GM21526 (cell line): Measurements from ENCODE around the gene ABI3BP.

ENCODE experiments used
- ATAC-seq: cut with Tn5 transposase; IDR thresholded peaks from one replicate; pipeline ENCODE4 v1.9.1; 2021; ENCODE audit warnings: moderate library complexity; ENCODE audit not compliant: unreplicated experiment, low FRiP score

The ABI3BP gene

DNA sequence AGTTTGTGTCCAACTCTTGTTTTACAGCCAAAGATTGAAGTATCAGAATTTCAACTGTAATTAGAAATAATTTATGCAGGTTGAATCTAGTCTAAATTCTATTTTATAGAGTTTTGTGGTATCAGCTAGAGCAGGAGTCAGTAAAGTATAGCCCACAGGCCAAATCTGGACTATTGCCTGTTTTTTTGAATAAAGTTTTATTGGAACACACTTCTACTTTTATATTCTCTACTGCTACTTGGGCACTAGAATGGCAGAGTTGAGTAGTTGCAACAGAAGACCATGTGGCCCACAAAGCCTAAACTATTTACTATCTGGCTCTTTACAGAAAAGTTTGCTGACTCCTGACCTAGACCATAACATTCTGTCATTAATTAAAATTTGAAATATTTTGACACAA is 247.6 kb downstream of the ABI3BP start:
- ATAC-seq, result no peak

- no peak for ATAC-seq
These were observed 248.6 kb downstream of the ABI3BP start for GRCh38 chr3:100744671-100745070.

DNA sequence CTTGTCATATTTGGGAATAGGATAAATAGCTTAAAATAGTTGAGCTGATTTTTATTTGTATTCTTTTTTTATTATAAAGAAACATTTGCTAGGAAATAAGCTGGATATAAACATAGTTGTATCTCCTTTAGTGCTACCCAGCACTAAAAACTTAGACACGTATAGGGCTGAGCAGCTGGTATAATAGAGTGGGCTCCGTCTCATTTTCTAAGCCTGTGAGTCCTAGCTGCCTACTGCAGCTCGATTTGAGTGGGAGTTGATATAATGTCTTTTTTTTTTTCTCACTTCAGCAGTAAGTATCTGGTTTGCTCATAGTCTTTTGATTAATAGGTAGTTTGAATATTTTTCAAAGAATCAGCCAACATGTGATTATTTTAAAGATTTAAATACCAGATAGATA is 249.7 kb downstream of the ABI3BP start:
- no peak for ATAC-seq

GRCh38 chr3:100740207-100740606 is 253.0 kb downstream of the ABI3BP start:
- no peak for ATAC-seq

GRCh38 chr3:100737334-100737733 is 255.9 kb downstream of the ABI3BP start:
- no peak for ATAC-seq

DNA sequence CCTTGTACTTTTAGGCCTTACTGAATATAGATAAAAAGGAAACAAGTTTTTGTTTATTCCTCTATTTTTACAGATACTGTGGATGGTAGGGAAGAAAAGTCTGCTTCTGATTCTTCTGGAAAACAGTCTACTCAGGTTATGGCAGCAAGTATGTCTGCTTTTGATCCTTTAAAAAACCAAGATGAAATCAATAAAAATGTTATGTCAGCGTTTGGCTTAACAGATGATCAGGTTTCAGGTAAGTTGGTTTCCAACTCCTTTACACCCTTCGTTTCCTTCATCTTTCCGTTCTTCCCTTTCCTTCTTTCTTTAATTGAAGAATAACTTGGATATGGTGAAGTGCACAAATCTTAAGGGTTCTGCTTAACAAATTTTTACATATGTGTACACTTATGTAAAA is 260.8 kb downstream of the ABI3BP start:
- ATAC-seq, result no peak

DNA sequence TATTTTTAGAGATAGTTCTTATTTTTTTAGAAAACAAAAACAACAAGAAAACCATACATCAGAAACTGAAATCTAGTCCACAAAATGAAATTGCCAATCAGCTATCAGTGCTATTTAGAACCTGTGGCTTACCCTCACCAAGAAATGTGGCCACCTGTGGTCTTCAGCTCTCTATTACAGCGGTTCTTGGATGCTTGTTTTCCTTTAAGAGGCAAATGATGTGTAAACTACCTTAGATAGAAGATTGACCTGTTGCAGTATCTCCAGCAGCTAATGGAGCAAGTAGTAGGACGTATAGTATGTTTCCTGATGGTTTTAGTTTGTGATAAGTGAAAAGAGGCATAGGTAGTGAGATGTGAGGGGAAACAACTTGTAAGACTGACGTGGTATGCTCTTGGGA is 262.7 kb downstream of the ABI3BP start:
- no peak for ATAC-seq

DNA sequence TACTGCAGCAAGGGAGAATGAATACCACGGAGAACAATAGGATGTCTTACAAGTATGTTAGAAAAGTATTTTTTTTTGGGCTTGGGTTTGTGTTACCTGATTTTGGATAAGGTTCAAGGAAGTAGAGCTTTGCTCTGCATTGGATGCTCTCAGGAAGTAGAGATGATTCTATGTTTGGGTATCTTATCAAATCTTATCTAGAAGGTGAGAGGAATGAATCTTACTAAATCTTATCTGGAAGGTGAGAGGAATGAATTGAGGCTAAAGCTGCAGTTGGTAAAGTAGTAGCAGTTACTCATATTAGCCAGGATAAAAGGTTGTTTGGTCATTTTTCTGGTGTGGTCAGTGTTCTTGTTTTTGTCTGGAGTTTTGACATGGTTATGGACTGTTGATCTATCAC is 266.5 kb downstream of the ABI3BP start:
- ATAC-seq, result no peak

- ATAC-seq, result no peak
These were observed 267.2 kb downstream of the ABI3BP start for GRCh38 chr3:100725935-100726513.

DNA sequence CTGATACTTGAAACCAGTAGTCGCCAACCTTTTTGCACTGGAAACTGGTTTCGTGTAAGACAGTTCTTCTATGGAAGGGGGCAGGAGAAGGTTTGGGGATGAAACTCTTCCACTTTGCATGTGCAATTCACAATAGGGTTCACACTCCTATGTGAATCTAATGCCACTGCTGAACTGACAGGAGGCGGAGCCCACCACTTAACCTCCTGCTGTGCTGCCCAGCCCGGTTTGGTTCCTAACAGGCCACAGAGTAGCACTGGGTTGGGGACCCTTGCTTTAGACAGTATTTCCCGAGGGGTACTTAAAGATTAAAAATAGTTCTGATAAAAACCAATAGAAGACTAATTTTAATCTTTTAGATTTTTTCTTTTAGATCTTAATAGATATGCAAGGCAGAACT is 272.8 kb downstream of the ABI3BP start:
- no peak for ATAC-seq

DNA sequence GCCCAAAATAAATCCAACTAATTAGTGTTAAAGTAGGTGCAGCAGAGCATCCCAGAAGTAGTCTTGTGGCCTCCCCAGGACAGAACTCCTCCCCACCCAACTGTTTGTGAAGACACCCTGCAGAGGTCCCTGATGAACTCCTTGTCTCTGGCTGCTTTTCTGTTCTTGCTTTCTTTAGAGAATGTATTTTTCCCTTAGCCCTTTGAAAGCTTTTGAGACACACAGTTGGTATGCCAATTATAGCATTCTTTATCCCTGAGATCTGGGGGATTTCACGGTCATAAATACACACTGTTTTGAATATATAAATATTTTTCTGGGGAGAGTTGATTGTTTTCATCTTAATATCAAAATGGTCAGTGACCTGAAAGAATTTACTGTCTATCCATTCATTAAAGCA is 274.1 kb downstream of the ABI3BP start:
- ATAC-seq, result no peak

- ATAC-seq, result no peak
These were observed 275.4 kb downstream of the ABI3BP start for GRCh38 chr3:100717637-100718487.

GRCh38 chr3:100717063-100717462 is 276.2 kb downstream of the ABI3BP start:
- no peak for ATAC-seq

DNA sequence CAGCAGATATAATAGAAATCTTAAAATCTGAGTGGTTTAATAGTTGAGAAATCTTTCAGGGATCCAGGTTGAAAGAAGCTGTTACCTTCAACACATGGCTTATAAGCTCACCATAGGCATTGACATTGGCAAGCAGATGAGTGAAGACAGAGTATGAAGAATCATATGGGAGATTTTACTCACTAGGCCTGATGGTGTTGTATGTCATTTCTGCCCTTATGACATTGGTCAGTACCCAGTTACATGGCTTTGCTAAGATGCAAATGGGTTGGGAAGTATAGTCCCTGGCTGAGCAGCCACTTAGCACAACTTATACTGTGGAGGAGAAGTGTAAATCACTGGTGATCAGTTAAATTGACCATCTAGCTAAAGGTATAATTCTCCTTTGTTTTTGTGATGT is 278.0 kb downstream of the ABI3BP start:
- no peak for ATAC-seq

DNA sequence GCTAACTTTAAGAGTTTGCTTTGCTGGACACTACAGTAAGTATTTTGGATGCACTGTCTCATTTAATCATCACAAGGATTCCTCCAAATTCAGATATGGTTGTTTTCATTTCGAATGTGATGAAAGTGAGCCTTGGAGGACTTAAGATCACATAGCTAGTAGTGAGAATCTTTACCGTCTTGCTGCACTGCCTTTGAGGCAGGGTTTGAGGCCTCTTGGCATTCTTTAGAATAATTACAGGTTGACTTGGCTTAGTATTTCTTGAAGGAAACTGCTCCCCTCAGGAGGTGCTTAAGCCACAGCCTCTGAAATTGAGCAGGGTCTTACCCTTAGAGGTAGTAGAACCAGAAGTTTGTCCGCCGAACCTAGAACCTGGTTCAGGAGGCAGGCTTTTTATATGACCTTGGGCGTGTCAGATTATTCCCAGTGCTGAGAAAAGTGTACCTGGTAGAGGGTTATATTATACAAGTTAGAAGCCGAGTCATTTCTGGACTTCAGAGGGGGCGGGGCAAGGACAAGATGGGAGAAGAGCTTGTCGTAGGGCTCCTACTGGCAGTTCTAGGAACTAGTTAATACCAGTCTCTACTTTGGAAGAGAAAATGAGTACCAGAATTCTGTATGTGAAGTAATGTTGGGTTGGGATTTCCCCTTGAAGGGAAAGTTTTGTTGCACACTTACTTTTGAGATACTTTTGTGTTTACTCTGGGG is 282.8 kb downstream of the ABI3BP start:
- ATAC-seq, result peak; percentile 55

DNA sequence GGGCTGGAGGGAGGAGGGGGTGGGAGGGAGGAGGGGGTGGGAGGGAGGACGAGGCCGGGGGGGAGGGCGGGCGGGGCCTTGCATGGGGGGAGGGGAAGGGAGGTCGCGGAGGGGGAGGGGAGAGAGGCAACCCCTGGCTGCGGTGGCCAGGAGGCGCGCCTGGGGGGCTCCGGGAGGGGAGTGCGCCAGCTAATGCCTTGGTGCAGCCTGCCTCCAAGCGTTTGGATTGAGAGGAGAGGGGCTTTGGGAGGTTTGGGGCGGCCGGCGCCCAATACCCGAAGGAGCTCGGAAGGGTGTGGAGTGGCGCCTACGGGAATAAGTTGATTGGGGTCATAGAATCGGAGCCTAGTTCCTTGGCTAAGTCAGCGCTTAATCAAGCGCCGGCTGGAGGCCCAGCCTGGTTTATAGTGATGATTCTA is 283.4 kb downstream of the ABI3BP start:
- no peak for ATAC-seq

DNA sequence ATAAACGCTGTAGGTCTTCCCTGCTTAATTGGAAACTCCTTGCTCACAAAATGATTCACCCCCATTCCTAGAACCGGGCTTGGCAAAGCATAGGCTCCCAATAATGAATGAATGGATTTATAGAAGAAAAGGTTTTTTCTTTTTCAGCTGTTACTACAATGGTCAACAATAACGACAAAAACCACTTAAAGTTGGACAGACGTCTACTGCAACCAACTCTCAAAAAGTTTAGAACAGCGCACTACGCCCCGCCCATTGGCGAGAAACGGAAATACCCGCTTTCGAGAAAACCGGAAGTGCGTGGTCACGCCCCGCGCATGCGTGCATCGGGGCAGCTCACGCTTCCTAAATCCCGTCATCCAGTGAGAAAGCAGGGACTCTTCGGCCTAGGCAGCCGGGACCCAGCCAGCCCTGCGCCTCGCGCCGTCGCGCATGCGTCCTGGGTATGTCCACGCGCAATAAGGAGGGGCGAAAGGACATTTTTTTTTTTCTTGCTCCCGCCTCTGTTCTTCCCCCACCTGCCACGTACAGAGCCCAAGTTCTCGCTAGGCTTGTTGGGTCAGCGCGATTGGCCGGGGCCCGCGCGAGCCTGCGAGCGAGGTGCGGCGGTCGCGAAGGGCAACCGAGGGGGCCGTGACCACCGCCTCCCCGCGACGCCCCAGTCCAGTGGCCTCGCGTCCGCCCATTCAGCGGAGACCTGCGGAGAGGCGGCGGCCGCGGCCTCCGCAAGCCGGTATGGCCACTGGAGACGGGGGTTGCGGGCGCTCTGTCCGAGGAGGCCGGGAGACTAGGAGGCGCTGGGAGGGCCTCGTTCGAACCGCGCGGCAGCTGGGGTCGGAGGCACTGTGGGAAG is 284.0 kb downstream of the ABI3BP start, which contains the start of gene TFG:
Gene TFG, plus strand, starts transcription at position 506 of the 853 bp plus-strand sequence. CDS start 4,192 bp downstream, outside the sequence.
- peak; percentile 92 for ATAC-seq

GRCh38 chr3:100708644-100708988 is 284.6 kb downstream of the ABI3BP start:
- ATAC-seq, result no peak

- no peak for ATAC-seq
These were observed 286.9 kb downstream of the ABI3BP start for GRCh38 chr3:100706365-100706764.

GRCh38 chr3:100703865-100704264 is 289.4 kb downstream of the ABI3BP start:
- no peak for ATAC-seq

- ATAC-seq, result no peak
These were observed 290.3 kb downstream of the ABI3BP start for GRCh38 chr3:100702980-100703345.
